GM19452 (cell line): ENCODE data around the gene ARHGEF4.
"Not testable (repeated sequence)": the region's sequence is repeated elsewhere in the genome, so short reads cannot be mapped to it uniquely, and the experiment has no call there.

Source experiments
- ATAC-seq: cut with Tn5 transposase; IDR thresholded peaks from one replicate; pipeline ENCODE4 v1.9.1; 2021; ENCODE audit not compliant: unreplicated experiment

The ARHGEF4 gene

DNA sequence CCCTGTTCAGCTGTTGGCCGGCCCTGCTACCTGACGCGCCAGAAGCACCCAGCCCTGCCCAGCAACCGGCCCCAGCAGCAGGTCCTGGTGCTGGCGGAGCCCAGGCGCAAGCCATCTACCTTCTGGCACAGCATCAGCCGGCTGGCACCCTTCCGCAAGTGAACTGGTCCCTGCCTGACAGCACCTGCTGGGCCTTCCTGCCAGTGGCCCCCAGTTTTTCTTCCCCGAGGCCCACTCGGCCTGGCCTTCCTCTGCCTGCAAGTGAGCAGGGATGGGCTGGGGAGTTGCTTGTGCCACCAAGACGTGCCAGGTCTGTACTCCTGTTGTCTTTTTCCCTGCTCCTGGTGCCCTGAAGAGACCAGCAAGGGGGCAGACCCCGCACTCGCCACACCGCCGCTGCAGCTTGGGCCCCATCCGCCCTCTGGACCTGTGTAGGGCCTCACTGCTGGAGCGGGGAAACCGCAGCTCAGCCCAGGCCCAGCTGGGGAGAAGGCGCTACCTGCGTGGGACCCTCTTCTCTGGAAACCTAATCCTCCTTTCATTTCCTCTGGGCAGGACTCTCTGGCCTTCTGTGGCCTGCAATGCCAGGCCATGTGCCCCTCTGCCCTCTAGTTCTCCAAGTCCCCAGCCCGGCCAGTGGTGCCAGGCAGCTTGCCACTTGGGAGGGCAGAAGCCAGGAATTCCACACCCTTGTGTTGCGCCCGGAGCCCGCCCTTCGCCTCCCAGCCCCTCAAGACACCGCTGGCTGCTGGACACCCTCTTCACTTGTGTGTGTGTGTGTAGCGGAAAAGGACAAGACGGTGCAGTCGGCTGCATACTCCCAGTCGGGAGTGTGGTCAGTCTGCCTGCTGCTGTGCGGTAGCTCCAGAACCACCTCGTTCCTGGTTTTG, 209.6 kb downstream of the ARHGEF4 start:
- ATAC-seq = no peak

GRCh38 chr2:131046918-131047652, 210.4 kb downstream of the ARHGEF4 start:
- ATAC-seq = no peak

DNA sequence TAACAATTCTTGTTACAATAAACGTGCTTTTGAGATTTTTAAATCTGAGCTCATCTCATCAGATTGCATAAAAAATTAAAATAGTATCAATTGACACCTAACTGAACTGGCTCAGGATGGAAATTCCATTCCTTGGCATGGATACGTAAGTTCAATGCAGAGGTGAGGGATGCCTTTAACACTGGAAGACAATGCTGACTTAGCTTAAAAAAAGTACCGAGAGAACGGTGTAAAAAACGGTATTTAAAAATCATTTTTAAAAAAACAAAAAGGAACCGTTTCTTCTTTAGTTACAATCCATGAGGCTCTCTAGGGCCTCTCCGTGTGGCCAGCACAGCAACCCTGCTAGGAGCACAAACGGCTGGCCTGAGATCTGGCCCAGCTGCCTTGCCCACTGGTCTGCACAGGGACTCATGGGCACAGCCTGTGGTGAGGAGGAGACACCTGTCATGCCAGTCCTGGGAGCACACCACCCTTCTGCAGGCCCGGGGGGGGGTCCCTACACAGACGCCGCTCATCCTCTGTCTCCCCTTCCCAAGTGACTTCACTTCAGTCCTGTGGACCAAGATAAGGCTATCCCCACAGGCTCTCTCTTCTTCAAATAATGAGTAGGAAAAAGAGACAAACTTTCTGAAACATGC, 211.3 kb downstream of the ARHGEF4 start:
- ATAC-seq = no peak

GRCh38 chr2:131048641-131049040, 211.9 kb downstream of the ARHGEF4 start:
- no peak for ATAC-seq

DNA sequence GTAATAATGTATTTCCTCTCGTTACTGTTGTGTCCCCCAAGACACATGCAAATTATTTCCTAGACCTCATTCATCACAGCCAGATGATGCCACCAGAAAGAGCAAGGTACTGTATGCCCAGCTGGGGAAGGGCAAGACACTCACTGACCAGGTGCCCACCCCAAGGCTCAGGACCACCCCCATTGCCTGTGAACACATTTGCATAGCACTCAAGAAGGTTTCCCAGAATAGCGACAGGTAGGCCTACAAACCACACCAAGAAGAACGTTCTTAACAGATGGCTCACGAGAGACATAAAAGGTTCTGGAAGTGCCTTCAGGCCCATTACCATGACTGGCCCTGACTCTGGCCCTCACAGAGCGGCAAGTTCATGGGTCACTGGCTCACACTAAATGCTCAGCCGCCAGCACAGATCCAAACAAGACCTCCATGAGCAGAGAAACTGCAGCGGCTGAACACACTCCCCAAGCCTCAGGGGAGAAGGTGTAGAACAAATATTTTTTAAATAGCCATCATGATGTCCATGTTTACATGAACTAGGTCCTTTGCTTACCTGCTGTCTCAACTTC, 212.5 kb downstream of the ARHGEF4 start:
- ATAC-seq = no peak

DNA sequence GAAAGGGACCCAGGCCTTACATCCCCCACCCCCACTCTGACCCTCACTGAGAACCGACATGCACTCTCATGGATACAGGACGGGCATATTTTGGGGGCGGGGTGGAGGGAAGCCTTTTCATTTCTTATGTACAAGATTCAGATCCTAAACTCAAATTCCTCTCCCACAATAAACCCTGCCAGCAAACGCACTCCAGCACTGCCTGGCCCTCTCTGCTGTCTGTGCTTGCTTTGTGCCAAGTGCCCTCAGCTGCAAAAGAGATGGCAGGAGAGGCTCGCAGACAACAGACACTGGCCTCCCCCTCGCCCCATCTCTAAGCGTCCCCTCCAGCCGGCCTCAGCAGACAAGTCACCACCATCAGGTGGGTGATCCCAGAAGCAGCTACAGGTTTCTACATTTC, 214.2 kb downstream of the ARHGEF4 start:
- ATAC-seq = no peak

DNA sequence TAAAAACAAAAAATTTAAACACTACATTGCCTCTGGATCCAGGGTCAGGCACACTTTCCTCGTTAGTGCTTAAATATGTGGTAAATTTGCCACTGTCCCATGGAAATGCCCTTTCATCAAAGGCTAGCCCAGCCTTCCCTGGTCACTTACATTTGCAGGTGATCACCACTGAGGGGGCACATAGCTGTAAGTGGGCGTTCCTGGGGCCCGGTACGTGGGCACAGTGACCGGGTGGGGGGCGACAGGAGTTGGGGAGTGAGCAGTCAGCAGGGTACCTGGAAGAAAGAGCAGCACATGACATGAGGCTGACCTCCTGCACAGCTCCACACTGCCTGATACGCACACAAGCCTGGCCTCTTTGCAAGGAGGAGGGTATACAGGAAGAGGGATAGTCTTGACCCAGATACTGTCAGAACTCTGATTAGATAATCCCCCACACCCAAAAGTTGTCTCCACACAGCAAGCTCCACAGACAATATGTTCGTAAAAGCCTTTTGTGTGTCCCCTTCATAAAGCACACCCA, 216.1 kb downstream of the ARHGEF4 start:
- no peak for ATAC-seq

DNA sequence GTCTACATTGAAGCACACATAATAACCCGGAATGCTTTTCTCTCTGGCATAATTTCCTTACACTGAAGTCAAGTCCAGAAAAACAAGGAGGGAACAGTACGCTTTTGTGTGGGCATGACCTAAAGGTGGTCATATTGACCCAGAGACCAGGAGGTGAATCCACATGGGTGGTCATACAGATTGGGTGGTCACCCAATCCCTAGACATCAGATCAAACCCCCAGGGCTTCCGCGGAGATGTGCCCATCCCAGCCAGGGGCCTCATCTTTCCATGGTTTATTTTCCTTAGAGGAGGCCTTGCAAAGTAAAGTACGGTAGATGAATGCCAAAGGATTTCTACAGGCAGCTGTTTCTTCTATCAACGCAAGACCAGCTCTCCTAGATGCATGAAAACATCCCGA, 217.8 kb downstream of the ARHGEF4 start:
- no peak for ATAC-seq

- ATAC-seq = no peak
Observed at GRCh38 chr2:131055169-131056065, 218.7 kb downstream of the ARHGEF4 start.

- no peak for ATAC-seq
Observed at GRCh38 chr2:131056204-131056931, 219.7 kb downstream of the ARHGEF4 start.

- ATAC-seq = no peak
Observed at GRCh38 chr2:131056932-131057287, 220.2 kb downstream of the ARHGEF4 start.

DNA sequence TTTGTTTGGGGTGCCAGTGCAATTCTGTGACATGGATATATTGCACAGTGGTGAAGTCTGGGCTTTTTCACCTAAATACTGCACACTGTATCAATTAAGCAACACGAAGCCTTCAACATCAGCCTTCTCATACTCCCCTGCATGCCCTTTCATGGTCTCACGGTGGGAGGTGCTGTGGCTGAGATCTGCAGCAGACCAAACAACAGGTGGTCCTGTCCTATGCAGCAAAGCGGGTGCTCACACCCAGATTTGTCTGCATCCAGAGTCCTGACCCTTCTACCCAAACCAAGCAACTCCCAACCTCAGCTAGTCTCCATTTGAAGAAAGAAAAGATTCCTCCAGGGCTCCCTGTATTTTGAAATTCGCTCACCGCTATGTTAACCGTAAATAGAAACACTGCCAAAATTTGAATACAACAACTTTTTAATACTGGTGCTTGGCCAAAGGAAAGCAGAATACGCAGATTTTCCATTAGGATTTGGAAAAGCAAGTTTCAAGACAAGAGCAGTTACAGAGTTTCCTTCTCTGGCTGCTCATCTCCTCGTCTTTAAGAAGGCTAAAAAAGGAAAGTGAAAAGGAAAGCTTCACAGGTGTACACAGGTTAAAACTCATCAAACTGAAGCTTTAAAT, 221.6 kb downstream of the ARHGEF4 start:
- no peak for ATAC-seq

DNA sequence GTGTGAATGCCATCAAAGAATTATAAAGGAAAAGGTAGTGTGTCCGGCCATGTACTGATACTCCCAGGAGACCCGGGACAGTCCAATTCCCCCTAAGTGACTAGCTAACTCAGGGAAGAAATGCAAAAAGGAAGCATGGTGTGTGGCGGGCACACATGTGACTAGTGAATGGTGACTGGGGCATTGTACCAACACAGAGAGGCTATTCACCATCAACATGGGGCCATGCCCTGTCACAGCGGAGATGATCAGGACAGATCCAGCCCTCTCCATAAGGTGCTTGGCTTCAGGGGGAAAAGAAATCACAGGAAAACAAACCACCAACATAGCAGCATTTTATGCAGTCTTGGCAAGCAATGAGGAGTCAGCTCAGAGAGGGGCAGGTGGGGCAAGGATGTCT, 222.2 kb downstream of the ARHGEF4 start:
- no peak for ATAC-seq

DNA sequence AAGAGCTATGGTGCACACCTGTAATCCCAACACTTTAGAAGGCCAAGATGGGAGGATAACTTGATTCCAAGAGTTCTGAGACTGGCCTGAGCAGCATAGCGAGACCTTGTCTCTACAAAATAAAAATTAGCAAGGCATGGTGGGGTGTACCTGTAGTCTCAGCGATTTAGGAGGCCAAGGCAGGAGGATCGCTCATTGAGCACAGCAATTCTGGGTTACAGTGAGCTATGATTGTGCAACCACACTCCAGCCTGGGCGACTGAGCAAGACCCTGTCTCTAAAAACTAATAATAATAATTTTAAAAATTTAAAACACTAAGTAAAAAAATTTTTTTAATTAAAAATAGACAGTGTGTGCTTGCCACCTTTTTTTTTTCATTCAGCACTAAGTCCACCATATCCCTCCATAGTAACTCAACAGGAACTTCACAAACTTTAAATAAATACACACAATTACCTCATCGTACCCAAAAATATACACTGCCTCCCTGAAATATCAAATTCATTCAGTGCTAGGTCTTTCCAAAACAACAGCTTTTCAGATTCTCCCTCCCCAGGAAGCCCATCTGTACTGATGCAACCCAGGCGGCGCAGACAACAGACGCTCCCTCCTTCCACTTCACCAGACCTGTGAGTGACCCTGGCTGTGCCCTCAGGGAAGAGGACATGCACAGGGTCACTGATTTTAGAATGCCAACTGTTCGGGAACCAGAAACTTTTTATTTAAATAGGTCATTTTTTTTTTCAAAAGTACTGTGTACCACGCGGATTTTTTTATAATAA, 227.0 kb downstream of the ARHGEF4 start:
- no peak for ATAC-seq

- no peak for ATAC-seq
Observed at GRCh38 chr2:131064589-131065512, 228.1 kb downstream of the ARHGEF4 start.

GRCh38 chr2:131067465-131068125, 230.9 kb downstream of the ARHGEF4 start:
- no peak for ATAC-seq

DNA sequence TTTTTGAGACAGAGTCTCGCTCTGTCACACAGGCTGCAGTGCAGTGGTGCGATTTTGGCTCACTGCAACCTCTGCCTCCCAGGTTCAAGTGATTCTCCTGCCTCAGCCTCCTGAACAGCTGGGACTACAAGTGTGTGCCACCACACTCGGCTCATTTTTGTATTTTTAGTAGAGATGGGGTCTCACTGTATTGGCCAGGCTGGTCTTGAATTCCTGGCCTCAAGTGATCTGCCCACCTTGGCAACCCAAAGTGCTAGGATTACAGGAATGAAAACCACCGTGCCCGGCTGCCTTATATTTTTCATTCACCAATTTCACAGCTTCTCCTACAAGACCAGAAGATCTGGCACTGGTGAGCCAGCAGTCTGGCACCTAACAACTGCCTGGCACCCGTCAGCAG, 231.5 kb downstream of the ARHGEF4 start:
- ATAC-seq = not testable (repeated sequence)
